CD14-positive monocyte (primary cell): ENCODE measurements around the gene NSG1. TPM values are rescaled to one million over a fixed set of nuclear protein-coding genes. Genes with fewer than 3 reads are reported as not detected.
A peak's percentile ranks its signal among the peaks of the same experiment; 100 is the strongest.

ENCODE experiments used
- DNase-seq, 3 donors: peaks; one replicate each; pipeline ENCODE4 v3.0.0-alpha.2; 2011 to 2022
- H2AFZ ChIP-seq: 2 replicates; pipeline ENCODE4 v1.6.0; 2012; ENCODE audit warnings: mild to moderate bottlenecking, low read depth, low read length, inconsistent platforms; ENCODE audit not compliant: insufficient read depth, poor library complexity, severe bottlenecking
- H3K27ac ChIP-seq, 2 donors: 1 replicate in 1 of 2; 2 replicates in 1 of 2; pipeline ENCODE4 v1.5.1; 2012 to 2013; ENCODE audit warnings: low read length in 2 of 2, control low read depth in 1 of 2, inconsistent platforms in 1 of 2, low read depth in 1 of 2, mild to moderate bottlenecking in 1 of 2
- H3K27me3 ChIP-seq, 2 donors: one replicate each; pipeline versions ENCODE4 v1.6.0 to v1.6.1; 2011 to 2013; ENCODE audit warnings: low read length in 2 of 2; ENCODE audit not compliant: control insufficient read depth in 2 of 2, insufficient read depth in 2 of 2
- H3K36me3 ChIP-seq, 2 donors: replicated peaks in 1 of 2; 1 replicate in 1 of 2; 2 replicates in 1 of 2; pipeline versions ENCODE4 v1.5.1 to v1.6.1; 2012 to 2013; ENCODE audit warnings: low read length in 2 of 2, control low read depth in 1 of 2, inconsistent platforms in 1 of 2, mild to moderate bottlenecking in 1 of 2; ENCODE audit not compliant: insufficient read depth in 2 of 2, control insufficient read depth in 1 of 2
- H3K4me1 ChIP-seq, 2 donors: 1 replicate in 1 of 2; 2 replicates in 1 of 2; pipeline versions ENCODE4 v1.5.1 to v1.6.1; 2012 to 2013; ENCODE audit warnings: low read length in 2 of 2, control low read depth in 1 of 2, inconsistent platforms in 1 of 2, mild to moderate bottlenecking in 1 of 2, moderate library complexity in 1 of 2; ENCODE audit not compliant: insufficient read depth in 2 of 2, control insufficient read depth in 1 of 2
- H3K4me2 ChIP-seq: replicated peaks from 2 replicates; pipeline ENCODE3; 2012; ENCODE audit warnings: low read length, moderate library complexity, mild to moderate bottlenecking; ENCODE audit not compliant: poor library complexity, severe bottlenecking; ENCODE audit errors: extremely low read depth
- H3K4me3 ChIP-seq, 3 experiments: fragments of 200-600 bp in 1 of 3; sonication (generic) in 1 of 3; replicated peaks in 1 of 3; 1 replicate in 2 of 3; 2 replicates in 1 of 3; pipeline ENCODE4 v1.5.1; 2011 to 2013; ENCODE audit warnings: low read length in 3 of 3, mild to moderate bottlenecking in 3 of 3, control low read depth in 2 of 3, low read depth in 2 of 3, inconsistent platforms in 1 of 3, moderate library complexity in 1 of 3
- H3K79me2 ChIP-seq: 2 replicates; pipeline ENCODE4 v1.6.0; 2012; ENCODE audit warnings: mild to moderate bottlenecking, control low read depth, inconsistent platforms, low read length, moderate library complexity; ENCODE audit not compliant: insufficient read depth
- H3K9ac ChIP-seq: 2 replicates; pipeline ENCODE4 v1.6.0; 2017; ENCODE audit warnings: low read length, mild to moderate bottlenecking; ENCODE audit not compliant: insufficient read depth, poor library complexity, severe bottlenecking
- H3K9me3 ChIP-seq, 2 donors: replicated peaks in 1 of 2; 1 replicate in 1 of 2; 2 replicates in 1 of 2; pipeline versions ENCODE4 v1.5.1 to v1.6.1; 2012 to 2013; ENCODE audit warnings: low read length in 2 of 2, control low read depth in 1 of 2; ENCODE audit not compliant: control insufficient read depth in 1 of 2, insufficient read depth in 1 of 2
- H4K20me1 ChIP-seq: 2 replicates; pipeline ENCODE4 v1.6.0; 2012; ENCODE audit warnings: mild to moderate bottlenecking, low read length, control low read depth, moderate library complexity; ENCODE audit not compliant: insufficient read depth
- H3K27ac Mint-ChIP-seq, 7 donors: one replicate each; pipeline ENCODE4 v1.8.0; 2020; ENCODE audit warnings: mild to moderate bottlenecking in 7 of 7, mixed read lengths in 7 of 7, moderate library complexity in 6 of 7, inconsistent platforms in 2 of 7
- H3K27me3 Mint-ChIP-seq, 3 donors: one replicate each; pipeline ENCODE4 v1.8.0; 2021 to 2022; ENCODE audit warnings: low read depth in 3 of 3, mild to moderate bottlenecking in 3 of 3, mixed read lengths in 3 of 3, moderate library complexity in 3 of 3, inconsistent platforms in 1 of 3
- H3K36me3 Mint-ChIP-seq, 2 donors: one replicate each; pipeline ENCODE4 v1.8.0; 2020; ENCODE audit warnings: mixed read lengths in 2 of 2, inconsistent platforms in 1 of 2, mild to moderate bottlenecking in 1 of 2
- H3K4me1 Mint-ChIP-seq: one replicate; pipeline ENCODE4 v1.8.0; 2020; ENCODE audit warnings: mild to moderate bottlenecking, mixed read lengths
- H3K4me3 Mint-ChIP-seq, 2 donors: one replicate each; pipeline ENCODE4 v1.8.0; 2020; ENCODE audit warnings: mild to moderate bottlenecking in 2 of 2, mixed read lengths in 2 of 2, moderate library complexity in 1 of 2
- H3K9me3 Mint-ChIP-seq, 7 donors: one replicate each; pipeline ENCODE4 v1.8.0; 2020 to 2022; ENCODE audit warnings: mixed read lengths in 7 of 7, mild to moderate bottlenecking in 6 of 7, moderate library complexity in 6 of 7, inconsistent platforms in 2 of 7
- WGBS: methylation state at CpG from one replicate; pipeline ENCODE4 v1.1.5; 2013; ENCODE audit warnings: missing lambda C conversion rate; ENCODE audit not compliant: insufficient coverage; 5-methylcytosine and 5-hydroxymethylcytosine counted together
- intact Hi-C, 2 donors: fragments of 100-400 bp; cut with micrococcal nuclease; formaldehyde crosslinking; loops; one replicate each; pipeline versions ENCODE4 v1.15.0 to v1.15.1; 2023
- polyA plus RNA-seq, 3 donors: library from polyadenylated mRNA; depleted of rRNA in 1 of 3; unstranded in 2 of 3; stranded (reverse) in 1 of 3; fragments of 300-500 nt in 2 of 3; fragments of >200 nt in 1 of 3; fragmentation: Illumina TruSeq in 2 of 3; gene quantifications; 1 replicate in 2 of 3; 2 replicates in 1 of 3; pipeline ENCODE4 v1.2.3, GENCODE V29; 2012 to 2021
- TF ChIP-seq, protein P1 (sequence below): fragments of 200-600 bp; IDR thresholded peaks from one replicate; pipeline ENCODE4 v1.8.0; 2022; ENCODE audit warnings: antibody characterized with exemption, mild to moderate bottlenecking

NSG1 gene
- polyA plus RNA-seq, 3 donors, result 0.10 TPM; not detected in 2

DNA sequence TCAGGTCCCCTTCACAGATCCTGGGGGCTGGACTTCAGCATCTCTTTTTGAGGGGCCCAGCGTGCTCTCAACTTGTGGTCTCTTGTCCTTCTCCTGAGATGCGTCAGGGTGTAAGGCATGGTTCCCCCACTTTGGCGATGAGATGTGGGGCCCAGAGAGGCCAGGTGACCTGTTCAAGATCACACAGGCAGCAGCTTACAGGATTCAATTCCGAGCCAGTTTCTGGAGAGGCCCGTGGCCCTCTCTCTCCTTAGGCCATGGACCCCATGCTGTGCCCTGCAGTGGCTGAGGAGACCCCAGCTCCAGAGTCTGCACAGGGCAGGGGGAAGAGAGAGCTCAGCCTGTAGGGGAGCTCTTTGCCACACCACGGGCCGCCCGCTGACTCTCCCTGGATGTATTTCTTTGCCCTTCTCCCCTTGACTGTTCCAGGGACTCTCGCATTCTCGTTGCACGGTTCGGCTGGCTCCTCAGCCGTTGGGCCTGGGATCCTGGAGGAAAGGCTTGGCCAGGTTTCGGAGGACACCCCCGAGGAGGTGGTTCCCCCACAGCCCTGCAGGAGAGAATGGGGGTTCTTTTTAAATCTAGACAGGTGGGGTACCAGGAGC lies 18.6 kb downstream of the NSG1 start:
- Histone ChIP-seq H3K27me3 (no peaks in the 10 kb centered on the region), H3K36me3 (no peaks in the 10 kb centered on the region), H3K9me3 (no peaks in the 10 kb centered on the region), H3K4me3 (no peak overlapping the region), H3K4me1 (no peaks in the 10 kb centered on the region), H4K20me1 (no peaks in the 10 kb centered on the region), H3K4me2 (no peak overlapping the region), H3K79me2 (no peaks in the 10 kb centered on the region), H2AFZ (no peak overlapping the region), H3K27ac (no peak overlapping the region), H3K9ac (no peak overlapping the region)
- no peak for DNase-seq
- 94% methylated on average over 12 of the region's 15 CpGs for WGBS
- Mint-ChIP-seq H3K27me3 (peaks cover 3 to 9% (median 5%) of the 10 kb centered on the region in 3 donors), H3K27ac (no peak overlapping the region), H3K36me3 (no peaks in the 10 kb centered on the region), H3K4me1 (no peaks in the 10 kb centered on the region), H3K4me3 (no peak overlapping the region), H3K9me3 (peaks cover 0 to 2% (median 0%) of the 10 kb centered on the region in 7 donors)
- TF ChIP-seq, protein P1, sequence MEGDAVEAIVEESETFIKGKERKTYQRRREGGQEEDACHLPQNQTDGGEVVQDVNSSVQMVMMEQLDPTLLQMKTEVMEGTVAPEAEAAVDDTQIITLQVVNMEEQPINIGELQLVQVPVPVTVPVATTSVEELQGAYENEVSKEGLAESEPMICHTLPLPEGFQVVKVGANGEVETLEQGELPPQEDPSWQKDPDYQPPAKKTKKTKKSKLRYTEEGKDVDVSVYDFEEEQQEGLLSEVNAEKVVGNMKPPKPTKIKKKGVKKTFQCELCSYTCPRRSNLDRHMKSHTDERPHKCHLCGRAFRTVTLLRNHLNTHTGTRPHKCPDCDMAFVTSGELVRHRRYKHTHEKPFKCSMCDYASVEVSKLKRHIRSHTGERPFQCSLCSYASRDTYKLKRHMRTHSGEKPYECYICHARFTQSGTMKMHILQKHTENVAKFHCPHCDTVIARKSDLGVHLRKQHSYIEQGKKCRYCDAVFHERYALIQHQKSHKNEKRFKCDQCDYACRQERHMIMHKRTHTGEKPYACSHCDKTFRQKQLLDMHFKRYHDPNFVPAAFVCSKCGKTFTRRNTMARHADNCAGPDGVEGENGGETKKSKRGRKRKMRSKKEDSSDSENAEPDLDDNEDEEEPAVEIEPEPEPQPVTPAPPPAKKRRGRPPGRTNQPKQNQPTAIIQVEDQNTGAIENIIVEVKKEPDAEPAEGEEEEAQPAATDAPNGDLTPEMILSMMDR, result no peak
- intact Hi-C loops, result no loop called here

DNA sequence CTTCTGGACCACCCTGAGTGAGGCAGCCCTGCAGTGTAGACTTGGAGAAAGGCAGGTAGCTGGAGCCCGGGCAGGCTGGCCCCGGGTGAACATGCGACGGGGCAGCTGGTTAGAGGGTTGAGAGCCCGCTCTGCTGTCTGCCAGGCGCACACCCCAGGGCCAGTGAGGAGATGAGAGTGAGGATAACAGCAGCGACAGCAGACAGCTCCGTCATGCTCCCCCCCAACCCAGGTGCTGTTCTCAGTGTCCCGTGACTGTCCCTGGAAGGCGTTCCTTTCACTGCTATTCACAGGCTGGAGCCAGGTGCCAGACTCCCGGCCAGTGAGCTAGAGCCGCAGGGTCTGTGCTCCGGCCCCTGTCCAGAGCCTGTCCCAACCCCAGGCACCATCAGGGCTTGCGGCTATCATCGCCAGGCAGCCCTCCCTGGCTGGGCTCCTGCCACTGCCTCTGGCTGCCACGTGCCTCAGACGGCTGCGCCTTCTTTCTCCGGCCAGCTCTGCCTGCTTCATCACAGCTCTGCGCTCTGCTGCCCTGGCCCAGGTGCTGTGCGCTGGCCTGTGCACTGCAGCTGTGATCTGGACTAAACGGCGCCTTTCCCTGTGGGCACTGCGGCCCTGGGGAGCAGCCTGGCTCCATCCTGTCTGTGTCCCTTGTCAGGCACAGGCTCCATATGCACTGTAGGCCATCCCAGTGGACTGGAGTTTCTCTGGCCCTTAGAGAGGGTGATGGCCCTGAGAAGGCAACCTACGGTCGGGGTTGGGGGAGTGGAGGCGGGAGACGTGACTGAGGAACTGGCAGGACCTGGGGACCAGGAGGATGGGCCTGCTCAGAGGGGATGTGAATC lies 19.8 kb downstream of the NSG1 start:
- Histone ChIP-seq H3K4me3 (no peak overlapping the region), H2AFZ (no peak overlapping the region), H3K27ac (no peak overlapping the region), H3K36me3 (no peaks in the 10 kb centered on the region), H3K4me2 (no peak overlapping the region), H4K20me1 (no peaks in the 10 kb centered on the region), H3K79me2 (no peaks in the 10 kb centered on the region), H3K4me1 (no peaks in the 10 kb centered on the region), H3K9ac (no peak overlapping the region), H3K9me3 (no peaks in the 10 kb centered on the region), H3K27me3 (no peaks in the 10 kb centered on the region)
- TF ChIP-seq, protein P1, result no peak
- Mint-ChIP-seq H3K27me3 (peaks cover 0 to 5% (median 4%) of the 10 kb centered on the region in 3 donors), H3K27ac (peak overlapping the region in 1 of 7 donors; percentile 42), H3K36me3 (no peaks in the 10 kb centered on the region), H3K4me3 (no peak overlapping the region), H3K9me3 (no peaks in the 10 kb centered on the region), H3K4me1 (no peaks in the 10 kb centered on the region)
- intact Hi-C loops, result no loop called here
- no peak for DNase-seq
- 88% methylated on average over 25 of the region's 28 CpGs for WGBS
